HUES64 (cell line): ENCODE measurements around the gene PCSK7.

Experiments
- H3K27ac ChIP-seq: 2 replicates; pipeline ENCODE4 v1.7.0; 2013; ENCODE audit warnings: low read depth, low read length, inconsistent platforms
- H3K27me3 ChIP-seq: 2 replicates; pipeline ENCODE4 v1.6.1; 2013; ENCODE audit warnings: mild to moderate bottlenecking, low read length; ENCODE audit not compliant: insufficient read depth
- H3K36me3 ChIP-seq: 2 replicates; pipeline ENCODE4 v1.6.1; 2013; ENCODE audit warnings: mild to moderate bottlenecking, low read length; ENCODE audit not compliant: insufficient read depth
- H3K4me1 ChIP-seq: 2 replicates; pipeline ENCODE4 v1.6.1; 2013; ENCODE audit warnings: mild to moderate bottlenecking, low read length, moderate library complexity; ENCODE audit not compliant: insufficient read depth
- H3K4me3 ChIP-seq: 2 replicates; pipeline ENCODE4 v1.5.1; 2013; ENCODE audit warnings: mild to moderate bottlenecking, low read length, moderate library complexity
- H3K9ac ChIP-seq: 2 replicates; pipeline ENCODE4 v1.6.1; 2013; ENCODE audit warnings: mild to moderate bottlenecking, low read depth, low read length
- H3K9me3 ChIP-seq: 2 replicates; pipeline ENCODE4 v1.6.1; 2013; ENCODE audit warnings: low read depth, low read length; ENCODE audit not compliant: insufficient read depth
- WGBS: fragments of 150-250, 120-280 bp; methylation state at CpG from one replicate; pipeline ENCODE4 v1.1.7; 2013; ENCODE audit warnings: missing lambda C conversion rate; 5-methylcytosine and 5-hydroxymethylcytosine counted together

The PCSK7 gene

GRCh38 chr11:117202386-117203068 is 29.3 kb downstream of the PCSK7 start:
- Histone ChIP-seq H3K4me3 (peak overlapping the region; percentile 54; the same call in 1 of the 2 replicates), H3K36me3 (peaks cover 37% of the 10 kb centered on the region), H3K9ac (peak overlapping the region; percentile 29), H3K27me3 (no peaks in the 10 kb centered on the region), H3K4me1 (peaks cover 21% of the 10 kb centered on the region), H3K9me3 (no peaks in the 10 kb centered on the region), H3K27ac (no peak overlapping the region)
- 91% methylated on average over 7 of the region's 7 CpGs for WGBS

GRCh38 chr11:117201658-117202305 is 30.1 kb downstream of the PCSK7 start:
- Histone ChIP-seq H3K27ac (0 out of 2 replicates have a peak overlapping the region, but pooled peaks have one; percentile 26), H3K4me3 (peak overlapping the region; percentile 54), H3K27me3 (no peaks in the 10 kb centered on the region), H3K4me1 (peaks cover 21% of the 10 kb centered on the region), H3K36me3 (peaks cover 37% of the 10 kb centered on the region), H3K9ac (peak overlapping the region; percentile 83), H3K9me3 (no peaks in the 10 kb centered on the region)
- WGBS: 78% methylated on average over 14 of the region's 14 CpGs

- peaks cover 40% of the 10 kb centered on the region for H3K36me3 ChIP-seq
- H3K4me3 ChIP-seq: peak overlapping the region; percentile 54
- H3K9me3 ChIP-seq: no peaks in the 10 kb centered on the region
- 64% methylated on average over 12 of the region's 12 CpGs for WGBS
- H3K9ac ChIP-seq: peak overlapping the region; percentile 83
- H3K27ac ChIP-seq: peak overlapping the region; percentile 98; the same call in 1 of the 2 replicates
- H3K27me3 ChIP-seq: no peaks in the 10 kb centered on the region
- peaks cover 21% of the 10 kb centered on the region for H3K4me1 ChIP-seq
These were observed 30.8 kb downstream of the PCSK7 start for GRCh38 chr11:117200813-117201657.

DNA sequence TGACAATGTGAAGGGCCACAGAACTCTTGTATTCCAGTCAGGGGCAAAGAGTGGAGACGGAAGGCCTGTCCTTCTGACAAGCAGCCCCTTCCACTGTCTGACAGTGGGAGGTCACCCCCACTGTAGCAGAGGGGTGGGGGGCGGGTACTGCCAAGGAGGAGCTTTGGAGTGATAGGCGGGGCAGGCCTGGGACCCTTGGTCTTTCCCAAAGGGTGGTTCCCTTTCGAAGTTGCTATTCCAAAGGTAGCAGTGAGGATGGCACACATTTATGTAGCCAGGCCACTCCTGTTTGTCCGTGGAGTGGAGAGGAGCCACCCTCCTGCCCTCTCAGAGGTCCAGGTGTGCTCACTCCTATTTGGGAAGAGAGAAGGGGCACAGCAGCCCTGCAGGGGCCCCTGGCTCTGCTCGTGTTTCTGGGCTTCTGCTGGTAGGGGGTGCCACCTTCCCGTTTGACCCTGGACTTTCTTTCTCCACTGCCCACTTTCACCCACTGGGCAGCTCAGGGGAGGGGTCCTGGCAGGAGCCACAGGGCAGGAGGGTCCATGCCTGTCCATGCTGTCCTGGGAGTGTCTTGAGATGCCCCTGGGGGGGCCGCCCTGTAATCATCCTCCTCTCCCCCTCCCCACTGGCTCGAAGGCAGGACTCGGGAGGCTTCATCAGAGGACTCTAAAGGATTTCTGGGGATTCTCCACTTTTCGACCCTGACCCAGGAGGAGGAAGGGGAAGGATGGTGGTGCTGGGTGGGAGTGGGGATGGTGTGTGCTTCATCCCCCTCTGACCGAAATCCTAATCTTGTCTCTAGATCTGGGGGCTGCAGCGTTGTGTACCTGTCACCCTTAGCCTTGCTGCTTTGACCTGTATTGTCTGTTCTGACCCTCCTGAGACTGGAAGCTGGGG is 31.7 kb downstream of the PCSK7 start:
- Histone ChIP-seq H3K4me3 (peak overlapping the region; percentile 54), H3K9me3 (no peaks in the 10 kb centered on the region), H3K4me1 (peaks cover 21% of the 10 kb centered on the region), H3K27ac (peak overlapping the region; percentile 98), H3K27me3 (no peaks in the 10 kb centered on the region), H3K9ac (peak overlapping the region; percentile 83), H3K36me3 (peaks cover 39% of the 10 kb centered on the region)
- 19% methylated on average over 11 of the region's 13 CpGs for WGBS

DNA sequence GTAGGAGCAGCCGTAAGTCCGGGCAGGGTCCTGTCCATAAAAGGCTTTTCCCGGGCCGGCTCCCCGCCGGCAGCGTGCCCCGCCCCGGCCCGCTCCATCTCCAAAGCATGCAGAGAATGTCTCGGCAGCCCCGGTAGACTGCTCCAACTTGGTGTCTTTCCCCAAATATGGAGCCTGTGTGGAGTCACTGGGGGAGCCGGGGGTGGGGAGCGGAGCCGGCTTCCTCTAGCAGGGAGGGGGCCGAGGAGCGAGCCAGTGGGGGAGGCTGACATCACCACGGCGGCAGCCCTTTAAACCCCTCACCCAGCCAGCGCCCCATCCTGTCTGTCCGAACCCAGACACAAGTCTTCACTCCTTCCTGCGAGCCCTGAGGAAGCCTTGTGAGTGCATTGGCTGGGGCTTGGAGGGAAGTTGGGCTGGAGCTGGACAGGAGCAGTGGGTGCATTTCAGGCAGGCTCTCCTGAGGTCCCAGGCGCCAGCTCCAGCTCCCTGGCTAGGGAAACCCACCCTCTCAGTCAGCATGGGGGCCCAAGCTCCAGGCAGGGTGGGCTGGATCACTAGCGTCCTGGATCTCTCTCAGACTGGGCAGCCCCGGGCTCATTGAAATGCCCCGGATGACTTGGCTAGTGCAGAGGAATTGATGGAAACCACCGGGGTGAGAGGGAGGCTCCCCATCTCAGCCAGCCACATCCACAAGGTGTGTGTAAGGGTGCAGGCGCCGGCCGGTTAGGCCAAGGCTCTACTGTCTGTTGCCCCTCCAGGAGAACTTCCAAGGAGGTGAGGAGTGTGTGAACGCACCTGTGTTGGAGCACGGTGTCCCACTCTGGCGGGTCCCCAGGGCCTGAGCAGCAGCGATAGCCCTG is 32.6 kb downstream of the PCSK7 start, which contains the start of gene TAGLN:
TAGLN (plus strand) TSS at position 318 of the 863 bp plus-strand sequence. CDS start 3,644 bp downstream, outside the sequence.
- peak within 1 kb of the TSS; percentile 83 for H3K9ac ChIP-seq

DNA sequence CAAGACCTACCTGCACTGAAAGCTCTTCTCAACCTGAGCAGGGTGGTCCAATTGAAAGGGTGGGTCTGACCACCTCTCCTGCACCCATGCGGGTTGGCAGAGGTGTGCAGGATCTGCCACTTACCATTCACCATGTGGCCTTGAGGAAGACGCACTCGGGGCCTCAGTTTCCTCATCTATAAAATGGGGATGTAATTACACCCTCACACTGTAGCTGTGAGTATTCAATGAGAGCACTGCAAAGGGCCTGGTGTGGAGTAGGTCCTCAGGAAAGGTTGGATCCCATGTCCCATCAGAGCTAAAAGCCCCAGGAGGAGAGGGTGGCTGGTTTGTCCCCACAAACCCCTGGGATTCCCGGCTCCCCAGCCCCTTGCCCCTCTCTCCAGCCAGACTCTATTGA is 33.3 kb downstream of the PCSK7 start:
- Histone ChIP-seq H3K4me1 (peaks cover 21% of the 10 kb centered on the region), H3K9ac (peak overlapping the region; percentile 83)
- WGBS: 49% methylated on average over 4 of the region's 4 CpGs

More for the DNA sequence above, 32.6 kb downstream of the PCSK7 start, which contains the start of gene TAGLN:
- Histone ChIP-seq H3K36me3 (peaks cover 32% of the 10 kb centered on the region), H3K27ac (peak within 1 kb of the TSS; percentile 98), H3K4me1 (peaks cover 21% of the 10 kb centered on the region), H3K9me3 (no peaks in the 10 kb centered on the region), H3K27me3 (no peaks in the 10 kb centered on the region), H3K4me3 (peak within 1 kb of the TSS; percentile 54)
- WGBS: 5% methylated on average over 34 of the region's 34 CpGs

GRCh38 chr11:117197516-117198456 is 34.1 kb downstream of the PCSK7 start:
- Histone ChIP-seq H3K27ac (peak overlapping the region; percentile 95), H3K4me1 (peaks cover 21% of the 10 kb centered on the region), H3K9ac (peak overlapping the region; percentile 83; the same call in 1 of the 2 replicates), H3K4me3 (peak overlapping the region; percentile 54; the same call in 1 of the 2 replicates), H3K9me3 (no peaks in the 10 kb centered on the region), H3K27me3 (no peaks in the 10 kb centered on the region), H3K36me3 (peaks cover 29% of the 10 kb centered on the region)
- WGBS: 61% methylated on average over 16 of the region's 17 CpGs

More for the DNA sequence above, 33.3 kb downstream of the PCSK7 start:
- H3K4me3 ChIP-seq: peak overlapping the region; percentile 54
- H3K27ac ChIP-seq: peak overlapping the region; percentile 95
- H3K36me3 ChIP-seq: peaks cover 29% of the 10 kb centered on the region
- no peaks in the 10 kb centered on the region for H3K27me3 ChIP-seq
- no peaks in the 10 kb centered on the region for H3K9me3 ChIP-seq

DNA sequence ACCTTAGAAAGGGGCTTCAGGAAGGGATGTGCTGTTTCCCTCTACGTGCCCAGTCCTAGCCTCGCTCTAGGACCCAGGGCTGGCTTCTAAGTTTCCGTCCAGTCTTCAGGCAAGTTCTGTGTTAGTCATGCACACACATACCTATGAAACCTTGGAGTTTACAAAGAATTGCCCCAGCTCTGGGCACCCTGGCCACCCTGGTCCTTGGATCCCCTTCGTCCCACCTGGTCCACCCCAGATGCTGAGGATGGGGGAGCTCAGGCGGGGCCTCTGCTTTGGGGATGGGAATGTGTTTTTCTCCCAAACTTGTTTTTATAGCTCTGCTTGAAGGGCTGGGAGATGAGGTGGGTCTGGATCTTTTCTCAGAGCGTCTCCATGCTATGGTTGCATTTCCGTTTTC is 34.9 kb downstream of the PCSK7 start:
- no peak overlapping the region for H3K27ac ChIP-seq

GRCh38 chr11:117195761-117196160 is 36.1 kb downstream of the PCSK7 start:
- H3K36me3 ChIP-seq: peaks cover 27% of the 10 kb centered on the region
- 94% methylated on average over 19 of the region's 19 CpGs for WGBS
- peaks cover 18% of the 10 kb centered on the region for H3K4me1 ChIP-seq
- no peak overlapping the region for H3K4me3 ChIP-seq
- no peaks in the 10 kb centered on the region for H3K9me3 ChIP-seq
- no peak overlapping the region for H3K9ac ChIP-seq
- H3K27me3 ChIP-seq: no peaks in the 10 kb centered on the region
- no peak overlapping the region for H3K27ac ChIP-seq

More for the DNA sequence above, 34.9 kb downstream of the PCSK7 start:
- H3K36me3 ChIP-seq: peaks cover 25% of the 10 kb centered on the region
- 92% methylated on average over 6 of the region's 7 CpGs for WGBS
- H3K9me3 ChIP-seq: no peaks in the 10 kb centered on the region
- no peak overlapping the region for H3K4me3 ChIP-seq
- H3K4me1 ChIP-seq: peaks cover 21% of the 10 kb centered on the region
- H3K9ac ChIP-seq: no peak overlapping the region
- no peaks in the 10 kb centered on the region for H3K27me3 ChIP-seq
